H1 (cell line): ENCODE results near the gene MEGF11. TPM values are rescaled to one million over a fixed set of nuclear protein-coding genes. Genes with fewer than 3 reads are reported as not detected.

Experiments
- CTCF ChIA-PET: fragments of 300-600 bp; sonication (Branson Sonifier 250); formaldehyde crosslinking; loops from one replicate; lab custom pipeline; 2021; ENCODE audit not compliant: partially characterized antibody; lab: Charles Lee
- POLR2A ChIA-PET: fragments of 300-600 bp; sonication (Branson Sonifier 250); formaldehyde crosslinking; loops from one replicate; lab custom pipeline; 2021; ENCODE audit warnings: inconsistent platforms; ENCODE audit not compliant: partially characterized antibody; lab: Charles Lee
- DNase-seq, 2 experiments: peaks; one replicate each; pipeline versions ENCODE4 v3.0.0 to v3.0.0-alpha.2; 2010 to 2022; ENCODE audit warnings: low spot score in 2 of 2, low read depth in 1 of 2, mixed read lengths in 1 of 2
- FAIRE-seq: peaks from 2 replicates; lab custom pipeline; 2011; peaks lifted over from hg19 to GRCh38; lab: Jason Lieb, UNC
- H2AFZ ChIP-seq: 2 replicates; pipeline ENCODE4 v1.8.1; 2012; ENCODE audit warnings: low read length, inconsistent platforms
- H2AK5ac ChIP-seq: 2 replicates; pipeline ENCODE4 v1.6.1; 2013; ENCODE audit warnings: low read depth, low read length
- H2BK120ac ChIP-seq: replicated peaks from 2 replicates; pipeline ENCODE3; 2013; ENCODE audit warnings: low read depth, low read length, inconsistent platforms
- H2BK12ac ChIP-seq: 2 replicates; pipeline ENCODE4 v1.6.1; 2013; ENCODE audit warnings: low read depth, low read length
- H2BK15ac ChIP-seq: 2 replicates; pipeline ENCODE4 v1.6.1; 2013; ENCODE audit warnings: low read length
- H2BK20ac ChIP-seq: 2 replicates; pipeline ENCODE4 v1.6.1; 2013; ENCODE audit warnings: low read length
- H2BK5ac ChIP-seq: 2 replicates; pipeline ENCODE4 v1.6.1; 2013; ENCODE audit warnings: low read depth, low read length
- H3K14ac ChIP-seq: 2 replicates; pipeline ENCODE4 v1.6.1; 2013; ENCODE audit warnings: inconsistent platforms; ENCODE audit not compliant: insufficient read length
- H3K18ac ChIP-seq: 2 replicates; pipeline ENCODE4 v1.6.1; 2013; ENCODE audit warnings: low read length; ENCODE audit errors: extremely low read depth
- H3K23ac ChIP-seq: 2 replicates; pipeline ENCODE4 v1.6.1; 2013; ENCODE audit warnings: inconsistent platforms; ENCODE audit not compliant: insufficient read length
- H3K23me2 ChIP-seq: 2 replicates; pipeline ENCODE4 v1.6.1; 2013; ENCODE audit warnings: low read depth, low read length
- H3K27ac ChIP-seq: 2 replicates; pipeline ENCODE4 v1.6.1; 2011; ENCODE audit warnings: low read depth, low read length, inconsistent platforms
- H3K27me3 ChIP-seq, 4 experiments: replicated peaks in 1 of 4; 1 replicate in 1 of 4; 2 replicates in 3 of 4; pipeline versions ENCODE4 v1.6.1 to v1.8.1; 2011 to 2013; ENCODE audit warnings: low read length in 3 of 4, mild to moderate bottlenecking in 3 of 4, inconsistent platforms in 2 of 4, mixed read lengths in 2 of 4, moderate library complexity in 1 of 4; ENCODE audit not compliant: control insufficient read depth in 3 of 4, insufficient read depth in 3 of 4; ENCODE audit errors: extremely low read depth in 1 of 4
- H3K36me3 ChIP-seq, 4 experiments: 2 replicates each; pipeline versions ENCODE4 v1.6.1 to v1.8.1; 2011 to 2013; ENCODE audit warnings: mild to moderate bottlenecking in 4 of 4, low read length in 3 of 4, moderate library complexity in 2 of 4, control low read depth in 1 of 4, inconsistent platforms in 1 of 4; ENCODE audit not compliant: insufficient read depth in 4 of 4, control insufficient read depth in 2 of 4
- H3K4ac ChIP-seq: replicated peaks from 2 replicates; pipeline ENCODE3; 2013; ENCODE audit warnings: low read length, low read depth, mixed read lengths, inconsistent platforms; ENCODE audit not compliant: insufficient read length
- H3K4me1 ChIP-seq, 4 experiments: replicated peaks in 1 of 4; 1 replicate in 1 of 4; 2 replicates in 3 of 4; pipeline versions ENCODE4 v1.6.1 to v1.8.1; 2011 to 2013; ENCODE audit warnings: low read length in 3 of 4, inconsistent platforms in 2 of 4, mixed read lengths in 1 of 4; ENCODE audit not compliant: insufficient read depth in 4 of 4, control insufficient read depth in 3 of 4
- H3K4me2 ChIP-seq, 2 experiments: 2 replicates each; pipeline versions ENCODE4 v1.6.1 to v1.8.1; 2011 to 2013; ENCODE audit warnings: low read depth in 2 of 2, low read length in 2 of 2, control low read depth in 1 of 2, inconsistent platforms in 1 of 2, mild to moderate bottlenecking in 1 of 2; ENCODE audit not compliant: insufficient read depth in 1 of 2
- H3K4me3 ChIP-seq, 4 experiments: fragments of 200-600, 300-600 bp in 1 of 4; sonication (generic), shearing (Covaris generic), sonication (Bioruptor Twin) in 1 of 4; 2 replicates each; pipeline versions ENCODE4 v1.5.1 to v1.8.1; 2011 to 2016; ENCODE audit warnings: low read length in 4 of 4, low read depth in 3 of 4, control low read depth in 2 of 4, inconsistent platforms in 2 of 4, mild to moderate bottlenecking in 2 of 4, mixed read lengths in 1 of 4, moderate library complexity in 1 of 4; ENCODE audit not compliant: insufficient read depth in 2 of 4; ENCODE audit errors: extremely low read depth in 1 of 4
- H3K56ac ChIP-seq: replicated peaks from 2 replicates; pipeline ENCODE3; 2013; ENCODE audit warnings: low read depth, mild to moderate bottlenecking, mixed read lengths, low read length, inconsistent platforms; ENCODE audit not compliant: insufficient read length
- H3K79me1 ChIP-seq: 2 replicates; pipeline ENCODE4 v1.6.1; 2013; ENCODE audit warnings: low read depth, low read length, control low read depth
- H3K79me2 ChIP-seq, 2 experiments: 2 replicates each; pipeline versions ENCODE4 v1.6.1 to v1.8.1; 2012 to 2013; ENCODE audit warnings: low read length in 2 of 2, mild to moderate bottlenecking in 2 of 2, inconsistent platforms in 1 of 2; ENCODE audit not compliant: insufficient read depth in 2 of 2, control insufficient read depth in 1 of 2
- H3K9ac ChIP-seq, 4 experiments: replicated peaks in 1 of 4; 1 replicate in 1 of 4; 2 replicates in 3 of 4; pipeline versions ENCODE4 v1.6.1 to v1.8.1; 2011 to 2013; ENCODE audit warnings: low read depth in 3 of 4, low read length in 3 of 4, control low read depth in 2 of 4, mild to moderate bottlenecking in 2 of 4, moderate library complexity in 2 of 4, inconsistent platforms in 1 of 4; ENCODE audit errors: extremely low read depth in 1 of 4
- H3K9me3 ChIP-seq, 2 experiments: 2 replicates each; pipeline versions ENCODE4 v1.6.1 to v1.8.1; 2012 to 2013; ENCODE audit warnings: mild to moderate bottlenecking in 2 of 2, moderate library complexity in 2 of 2, control low read depth in 1 of 2, inconsistent platforms in 1 of 2, low read depth in 1 of 2, low read length in 1 of 2, mixed read lengths in 1 of 2; ENCODE audit not compliant: insufficient read depth in 2 of 2
- H4K20me1 ChIP-seq, 2 experiments: replicated peaks in 1 of 2; 2 replicates each; pipeline versions ENCODE3 to v1.8.1; 2011 to 2013; ENCODE audit warnings: inconsistent platforms in 2 of 2, low read length in 2 of 2, mild to moderate bottlenecking in 1 of 2; ENCODE audit not compliant: insufficient read depth in 2 of 2, control insufficient read depth in 1 of 2
- H4K5ac ChIP-seq: 2 replicates; pipeline ENCODE4 v1.6.1; 2013; ENCODE audit warnings: low read length, low read depth, mixed read lengths, inconsistent platforms; ENCODE audit not compliant: insufficient read length
- H4K8ac ChIP-seq: 2 replicates; pipeline ENCODE4 v1.8.0; 2013; ENCODE audit warnings: mild to moderate bottlenecking, moderate library complexity, low read length, inconsistent platforms; ENCODE audit not compliant: insufficient read depth; ENCODE audit errors: extremely low read depth
- H4K91ac ChIP-seq: replicated peaks from 2 replicates; pipeline ENCODE3; 2013; ENCODE audit warnings: low read length, mixed read lengths, inconsistent platforms; ENCODE audit not compliant: insufficient read length
- CEBPB ChIP-seq: IDR thresholded peaks from 2 replicates; pipeline ENCODE4 v1.6.1; 2012; ENCODE audit warnings: low read depth, low read length
- E2F6 ChIP-seq: IDR thresholded peaks from 2 replicates; pipeline ENCODE4 v1.6.1; 2012; ENCODE audit warnings: inconsistent platforms
- EP300 ChIP-seq, 2 experiments: IDR thresholded peaks; 1 replicate in 1 of 2; 2 replicates in 1 of 2; pipeline ENCODE4 v1.6.1; 2011 to 2012; ENCODE audit warnings: low read depth in 2 of 2, low read length in 2 of 2, mild to moderate bottlenecking in 2 of 2, borderline replicate concordance in 1 of 2, inconsistent platforms in 1 of 2, moderate library complexity in 1 of 2
- KDM1A ChIP-seq: fragments of 200-600, 300-600 bp; sonication (generic); IDR thresholded peaks from 2 replicates; pipeline ENCODE4 v1.7.1; 2016; ENCODE audit warnings: mild to moderate bottlenecking, low read length, borderline replicate concordance
- PHF8 ChIP-seq: fragments of 200-600 bp; sonication (generic); conservative IDR thresholded peaks from 2 replicates; pipeline ENCODE4 v1.7.1; 2012; ENCODE audit warnings: low read depth, mild to moderate bottlenecking, inconsistent platforms, low read length, moderate library complexity
- RXRA ChIP-seq: IDR thresholded peaks from 2 replicates; pipeline ENCODE4 v1.6.1; 2011; ENCODE audit warnings: low read depth, mild to moderate bottlenecking, low read length, moderate library complexity; ENCODE audit not compliant: insufficient read depth
- WGBS, 2 experiments: shearing (Covaris generic) in 1 of 2; methylation state at CpG; one replicate each; pipeline versions ENCODE4 v1.1.6 to v1.1.7; 2013 to 2015; ENCODE audit warnings: low lambda C conversion rate in 2 of 2, mixed read lengths in 2 of 2, inconsistent platforms in 1 of 2, low coverage in 1 of 2, missing lambda C conversion rate in 1 of 2; ENCODE audit not compliant: insufficient replicate concordance in 2 of 2, insufficient coverage in 1 of 2, insufficient read length in 1 of 2; ENCODE audit errors: extremely low coverage in 1 of 2, missing lambda C conversion rate in 1 of 2; 5-methylcytosine and 5-hydroxymethylcytosine counted together
- polyA plus RNA-seq, 7 experiments: library from polyadenylated mRNA; depleted of rRNA in 3 of 7; stranded (reverse) in 5 of 7; unstranded in 2 of 7; fragments of >200 nt in 5 of 7; fragments of 200-250 nt in 2 of 7; gene quantifications; 1 replicate in 5 of 7; 2 replicates in 1 of 7; 4 replicates in 1 of 7; pipeline versions ENCODE4 v1.2.1 to v1.2.3, GENCODE V29; 2011 to 2013; ENCODE audit warnings: missing spikeins in 2 of 7, mixed read lengths in 2 of 7
- total RNA-seq: library from RNA; stranded (reverse); fragmentation: NEBNext Ultra II Directional; extraction: Animal tissue kit (Norgen Biotek cat#: 25700); gene quantifications from 2 replicates; pipeline ENCODE4 v1.2.1, GENCODE V29; 2021

MEGF11 gene
- total and polyA plus RNA-seq, 2 of the 8 experiments (the other 6 are each of a cell fraction or from before 2014, with no cell fraction given), result 4.4 to 4.8 TPM

DNA sequence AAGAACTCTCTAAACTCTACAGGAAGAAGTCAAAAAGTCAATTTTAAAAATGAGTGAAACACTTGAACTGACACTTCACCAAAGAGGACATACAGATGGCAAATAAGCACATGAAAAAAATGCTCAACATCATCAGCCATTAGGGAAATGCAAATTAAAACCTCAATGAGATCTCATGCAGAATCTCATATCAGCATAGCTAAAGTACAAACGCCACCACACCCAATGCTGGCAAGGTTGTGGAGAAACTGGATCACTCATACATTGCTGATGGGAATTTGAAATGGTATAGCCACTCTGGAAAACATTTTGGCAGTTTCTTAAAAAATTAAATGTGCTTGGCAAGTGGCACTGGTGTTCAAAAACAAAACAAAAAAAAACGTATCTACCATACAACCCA is 34.2 kb downstream of the MEGF11 start:
- Histone ChIP-seq H3K27ac (no peak overlapping the region), H3K4me1 (peaks cover 0 to 3% (median under 1%) of the 10 kb centered on the region in 4 experiments; a peak in 1 of 7 replicates), H2BK120ac (no peak overlapping the region), H3K56ac (no peak overlapping the region), H2BK15ac (no peak overlapping the region), H2BK5ac (no peak overlapping the region), H2AFZ (no peak overlapping the region), H3K9ac (no peak overlapping the region), H4K20me1 (no peaks in the 10 kb centered on the region), H3K18ac (no peak overlapping the region), H3K14ac (no peak overlapping the region), H3K23me2 (no peaks in the 10 kb centered on the region), H3K4me2 (no peak overlapping the region), H3K4me3 (no peak overlapping the region), H3K36me3 (no peaks in the 10 kb centered on the region), H2AK5ac (no peak overlapping the region), H2BK12ac (no peak overlapping the region), H4K91ac (no peak overlapping the region), H3K79me1 (no peaks in the 10 kb centered on the region; the same call in 1 of the 2 replicates), H3K27me3 (no peaks in the 10 kb centered on the region), H3K4ac (no peak overlapping the region), H3K9me3 (no peaks in the 10 kb centered on the region), H4K8ac (no peak overlapping the region), H3K79me2 (no peaks in the 10 kb centered on the region), H2BK20ac (no peak overlapping the region), H3K23ac (no peak overlapping the region), H4K5ac (no peak overlapping the region)
- FAIRE-seq, result no peak
- 77% methylated on average over 2 of the region's 2 CpGs; no CpG with 5 or more reads in 1 of the 2 experiments for WGBS, 2 experiments
- TF ChIP-seq KDM1A, result no peak
- no peak for TF ChIP-seq EP300 (IDR thresholded peaks at IDR 0.05; ENCODE audit: borderline replicate concordance in 1 of 2, low read depth in 2 of 2, low read length in 2 of 2)
- no peak for TF ChIP-seq E2F6
- no peak for TF ChIP-seq CEBPB
- TF ChIP-seq PHF8, result no peak
- no peak for TF ChIP-seq RXRA
- CTCF ChIA-PET, result no interaction called here
- DNase-seq, result no peak
- POLR2A ChIA-PET, result no interaction called here
